AG04449 (cell line): ENCODE results near the gene ATP1A3.
A peak's percentile ranks its signal among the peaks of the same experiment; 100 is the strongest.
"Not testable (repeated sequence)": the region's sequence is repeated elsewhere in the genome, so short reads cannot be mapped to it uniquely, and the experiment has no call there.

Source experiments
- CTCF ChIA-PET: fragments of 350-600 bp; formaldehyde crosslinking; extraction: SDS; loops from one replicate; lab custom pipeline; 2021; ENCODE audit warnings: antibody characterized with exemption; lab: Yijun Ruan, JAX
- POLR2A ChIA-PET: fragments of 400-600, 350-600 bp; formaldehyde crosslinking; extraction: SDS; loops from one replicate; lab custom pipeline; 2020; ENCODE audit warnings: antibody characterized with exemption, inconsistent platforms; lab: Yijun Ruan, JAX
- DNase-seq: peaks from one replicate; pipeline ENCODE4 v3.0.0-alpha.2; 2010; ENCODE audit warnings: low read depth, low spot score
- H3K4me3 ChIP-seq: 2 replicates; pipeline ENCODE4 v1.5.1; 2011; ENCODE audit warnings: low read depth, mild to moderate bottlenecking, control low read depth, low read length
- TF ChIP-seq, protein P1 (sequence below): IDR thresholded peaks from one replicate; pipeline ENCODE4 v1.5.1; 2011; ENCODE audit warnings: mild to moderate bottlenecking, moderate library complexity, low read length, control low read depth, inconsistent platforms; ENCODE audit not compliant: insufficient read depth; ENCODE audit errors: missing control alignments

Gene ATP1A3

GRCh38 chr19:42021185-42021584, 27.2 kb upstream of the ATP1A3 start:
- ChIA-PET CTCF (interaction anchor here (1.7 to 2.0 kb wide), 3 partner anchors 8 to 14 kb away, joined by 6 to 11 read pairs (median 7); no protein-coding TSS in a partner anchor), POLR2A (no interaction called here)
- H3K4me3 ChIP-seq, result no peak overlapping the region
- TF ChIP-seq, protein P1, sequence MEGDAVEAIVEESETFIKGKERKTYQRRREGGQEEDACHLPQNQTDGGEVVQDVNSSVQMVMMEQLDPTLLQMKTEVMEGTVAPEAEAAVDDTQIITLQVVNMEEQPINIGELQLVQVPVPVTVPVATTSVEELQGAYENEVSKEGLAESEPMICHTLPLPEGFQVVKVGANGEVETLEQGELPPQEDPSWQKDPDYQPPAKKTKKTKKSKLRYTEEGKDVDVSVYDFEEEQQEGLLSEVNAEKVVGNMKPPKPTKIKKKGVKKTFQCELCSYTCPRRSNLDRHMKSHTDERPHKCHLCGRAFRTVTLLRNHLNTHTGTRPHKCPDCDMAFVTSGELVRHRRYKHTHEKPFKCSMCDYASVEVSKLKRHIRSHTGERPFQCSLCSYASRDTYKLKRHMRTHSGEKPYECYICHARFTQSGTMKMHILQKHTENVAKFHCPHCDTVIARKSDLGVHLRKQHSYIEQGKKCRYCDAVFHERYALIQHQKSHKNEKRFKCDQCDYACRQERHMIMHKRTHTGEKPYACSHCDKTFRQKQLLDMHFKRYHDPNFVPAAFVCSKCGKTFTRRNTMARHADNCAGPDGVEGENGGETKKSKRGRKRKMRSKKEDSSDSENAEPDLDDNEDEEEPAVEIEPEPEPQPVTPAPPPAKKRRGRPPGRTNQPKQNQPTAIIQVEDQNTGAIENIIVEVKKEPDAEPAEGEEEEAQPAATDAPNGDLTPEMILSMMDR, result no peak
- DNase-seq, result no peak

DNA sequence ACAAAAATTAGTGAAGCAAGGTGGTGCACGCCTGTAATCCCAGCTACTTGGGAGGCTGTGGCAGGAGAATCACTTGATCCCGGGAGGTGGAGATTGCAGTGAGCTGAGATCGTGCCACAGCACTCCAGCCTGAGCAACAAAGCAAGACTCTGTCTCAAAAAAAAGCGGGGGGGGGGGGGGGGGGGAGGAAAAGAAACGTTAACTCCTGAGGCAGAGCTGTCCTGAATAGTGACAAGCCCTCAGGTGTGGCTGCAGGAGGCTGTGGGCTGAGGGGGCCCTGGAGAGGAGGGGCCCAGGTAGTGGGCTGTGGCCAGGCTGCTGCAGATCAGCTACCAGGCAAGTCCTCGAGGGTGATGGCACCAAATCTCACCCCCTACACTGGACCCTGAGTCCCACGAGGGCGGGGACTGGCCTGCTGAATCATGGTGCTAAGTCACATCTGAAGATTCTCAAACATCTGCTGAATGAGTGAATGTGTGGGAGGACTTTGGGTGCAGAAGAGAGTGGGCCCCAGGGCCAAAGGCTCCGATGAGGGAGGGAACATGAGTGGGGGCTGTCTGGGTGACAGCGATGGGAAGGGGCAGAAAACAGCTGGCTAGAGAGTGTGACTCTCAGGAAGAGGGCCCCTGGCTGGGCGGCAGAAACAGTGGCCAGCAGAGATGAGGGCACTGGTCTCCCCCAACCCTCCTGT, 24.6 kb upstream of the ATP1A3 start:
- DNase-seq, result no peak
- CTCF ChIA-PET, result interaction anchor here (1.4 to 1.8 kb wide), 3 partner anchors 15 to 21 kb away, joined by 3 to 5 read pairs (median 5); no protein-coding TSS in a partner anchor
- TF ChIP-seq, protein P1, result no peak

GRCh38 chr19:42017040-42017439, 23.0 kb upstream of the ATP1A3 start:
- DNase-seq, result no peak
- ChIA-PET POLR2A (interaction anchor here (0.6 kb wide), 1 partner anchor 664 kb away, joined by 3 read pairs; no protein-coding TSS in a partner anchor), CTCF (interaction anchor here (0.9 to 1.4 kb wide), 3 partner anchors 16 to 18 kb away, joined by 3 to 4 read pairs (median 3); no protein-coding TSS in a partner anchor)
- TF ChIP-seq, protein P1, result no peak
- no peak overlapping the region for H3K4me3 ChIP-seq

More for the DNA sequence above, 24.6 kb upstream of the ATP1A3 start:
- POLR2A ChIA-PET, result no interaction called here
- no peak overlapping the region for H3K4me3 ChIP-seq

DNA sequence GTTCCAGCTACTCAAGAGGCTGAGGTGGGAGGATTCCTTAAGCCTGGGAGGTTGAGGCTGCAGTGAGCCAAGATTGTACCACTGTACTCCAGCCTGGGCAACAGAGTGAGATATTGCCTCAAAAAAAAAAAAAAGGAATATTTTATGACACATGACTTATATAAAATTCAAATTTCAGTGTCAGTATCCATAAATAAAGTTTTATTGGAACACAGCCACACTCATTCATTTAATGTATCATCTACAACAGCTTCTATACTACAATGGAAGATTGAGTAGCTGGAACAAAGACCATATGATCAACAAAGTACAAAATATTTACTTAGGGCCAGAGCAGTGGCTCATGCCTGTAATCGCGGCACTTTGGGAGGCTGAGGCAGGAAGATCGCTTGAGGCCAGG, 18.7 kb upstream of the ATP1A3 start:
- CTCF ChIA-PET, result interaction anchor here (0.9 to 1.8 kb wide), 5 partner anchors 12 to 96 kb away, joined by 3 to 13 read pairs (median 3); no protein-coding TSS in a partner anchor
- H3K4me3 ChIP-seq, DNase-seq, POLR2A ChIA-PET: not testable (repeated sequence)

GRCh38 chr19:42010245-42011126, 16.5 kb upstream of the ATP1A3 start:
- POLR2A ChIA-PET, result no interaction called here

GRCh38 chr19:42006569-42006968, 12.5 kb upstream of the ATP1A3 start:
- no peak for DNase-seq
- ChIA-PET CTCF (interaction anchor here (0.8 to 2.3 kb wide), 2 partner anchors 17 to 28 kb away, joined by 3 to 9 read pairs; no protein-coding TSS in a partner anchor), POLR2A (no interaction called here)
- TF ChIP-seq, protein P1, result no peak
- H3K4me3 ChIP-seq, result no peak overlapping the region

More at GRCh38 chr19:42010245-42011126, 16.5 kb upstream of the ATP1A3 start:
- TF ChIP-seq, protein P1, result no peak
- H3K4me3 ChIP-seq, result no peak overlapping the region
- CTCF ChIA-PET, result interaction anchor here (0.7 to 2.6 kb wide), 11 partner anchors 10 to 76 kb away, joined by 3 to 19 read pairs (median 3); no protein-coding TSS in a partner anchor
- peak; percentile 14 for DNase-seq
